ENCODE data around the gene FAT1.

Gene FAT1

GRCh38 chr4:186602978-186603377, 120.7 kb downstream of the FAT1 start:
- Histone ChIP-seq H3K4me3 (ENCODE audit: low read depth, low read length) (no peak overlapping the region), H3K27ac (ENCODE audit: extremely low read depth, low read depth, low read length) (no peak overlapping the region), H3K36me3 (ENCODE audit: control insufficient read depth in 2 of 2, insufficient read depth in 1 of 2, low read length in 2 of 2) (peaks cover 35 to 92% of the 10 kb centered on the region in 2 experiments), H3K9me3 (ENCODE audit: control insufficient read depth, insufficient read depth, low read depth, low read length) (no peaks in the 10 kb centered on the region), H3K4me1 (ENCODE audit: control insufficient read depth, insufficient read depth, low read length) (no peaks in the 10 kb centered on the region; the same call in 1 of the 2 replicates)
- no peak for TF ChIP-seq ZNF664 (tag by site-specific recombination; IDR thresholded peaks at IDR 0.05)
- TF ChIP-seq REPIN1 (tag by site-specific recombination; IDR thresholded peaks at IDR 0.05; ENCODE audit: low read depth) = no peak
- no peak for TF ChIP-seq SP7 (tag by site-specific recombination; IDR thresholded peaks at IDR 0.05)
- TF ChIP-seq ZNF416 (tag by site-specific recombination; IDR thresholded peaks at IDR 0.05) = no peak
- no peak for TF ChIP-seq ZNF10 (tag by site-specific recombination; IDR thresholded peaks at IDR 0.05)
- TF ChIP-seq ZNF777 (tag by site-specific recombination; IDR thresholded peaks at IDR 0.05; ENCODE audit: borderline replicate concordance) = no peak
- no peak for TF ChIP-seq ZNF571 (tag by site-specific recombination; IDR thresholded peaks at IDR 0.05)
- TF ChIP-seq ZNF423 (tag by site-specific recombination; IDR thresholded peaks at IDR 0.05) = no peak
- no peak for TF ChIP-seq RBAK (tag by site-specific recombination; IDR thresholded peaks at IDR 0.05)
- TF ChIP-seq ZNF157 (tag by site-specific recombination; IDR thresholded peaks at IDR 0.05) = no peak
- TF ChIP-seq KLF1 (tag by site-specific recombination; IDR thresholded peaks at IDR 0.05) = no peak
- TF ChIP-seq ZFP37 (tag by site-specific recombination; IDR thresholded peaks at IDR 0.05) = no peak
- TF ChIP-seq ZNF211 (tag by site-specific recombination; IDR thresholded peaks at IDR 0.05; ENCODE audit: low read depth) = no peak
- ChIA-PET CTCF (interaction anchor here (1.3 kb wide), 1 partner anchor 14 kb away, joined by 3 read pairs; no protein-coding TSS in a partner anchor), POLR2A (no interaction called here)

- Histone ChIP-seq H3K9me3 (ENCODE audit: control insufficient read depth, insufficient read depth, low read depth, low read length) (no peaks in the 10 kb centered on the region), H3K4me3 (ENCODE audit: low read depth, low read length) (no peak overlapping the region), H3K4me1 (ENCODE audit: control insufficient read depth, insufficient read depth, low read length) (no peaks in the 10 kb centered on the region), H3K27ac (ENCODE audit: extremely low read depth, low read depth, low read length) (no peak overlapping the region), H3K36me3 (ENCODE audit: control insufficient read depth in 2 of 2, insufficient read depth in 1 of 2, low read length in 2 of 2) (peaks cover 34 to 95% of the 10 kb centered on the region in 2 experiments)
- CTCF ChIA-PET = interaction anchor here (0.8 to 1.9 kb wide), 2 partner anchors 12 kb away, joined by 3 to 8 read pairs; no protein-coding TSS in a partner anchor
- POLR2A ChIA-PET = no interaction called here
- TF ChIP-seq ZNF174 (tag by site-specific recombination; IDR thresholded peaks at IDR 0.05) (no peak), ZNF248 (tag by site-specific recombination; IDR thresholded peaks at IDR 0.05) (no peak), ZNF19 (tag by site-specific recombination; IDR thresholded peaks at IDR 0.05; ENCODE audit: low read depth) (no peak), GLI2 (tag by site-specific recombination; IDR thresholded peaks at IDR 0.05; ENCODE audit: borderline replicate concordance, low read depth) (no peak), ZNF677 (tag by site-specific recombination; IDR thresholded peaks at IDR 0.05) (no peak), ZEB2 (tag by site-specific recombination; IDR thresholded peaks at IDR 0.05) (no peak), ZNF354C (tag by site-specific recombination; IDR thresholded peaks at IDR 0.05; ENCODE audit: borderline replicate concordance, low read depth) (no peak), ZNF488 (tag by site-specific recombination; IDR thresholded peaks at IDR 0.05) (no peak), ZBTB17 (tag by site-specific recombination; IDR thresholded peaks at IDR 0.05) (no peak), KLF17 (tag by site-specific recombination; IDR thresholded peaks at IDR 0.05) (no peak), ZBTB21 (tag by site-specific recombination; IDR thresholded peaks at IDR 0.05) (no peak)
Measured at GRCh38 chr4:186599483-186599882, 124.2 kb downstream of the FAT1 start.
